ENCODE measurements around the gene FLVCR1.
A peak's percentile ranks its signal among the peaks of the same experiment; 100 is the strongest.

The FLVCR1 gene

GRCh38 chr1:212857992-212858460 is at the start of gene FLVCR1:
Gene FLVCR1 (plus strand): TSS chr1:212858275. CDS start chr1:212858453, 178 bp downstream.
- TF ChIP-seq, protein P1, sequence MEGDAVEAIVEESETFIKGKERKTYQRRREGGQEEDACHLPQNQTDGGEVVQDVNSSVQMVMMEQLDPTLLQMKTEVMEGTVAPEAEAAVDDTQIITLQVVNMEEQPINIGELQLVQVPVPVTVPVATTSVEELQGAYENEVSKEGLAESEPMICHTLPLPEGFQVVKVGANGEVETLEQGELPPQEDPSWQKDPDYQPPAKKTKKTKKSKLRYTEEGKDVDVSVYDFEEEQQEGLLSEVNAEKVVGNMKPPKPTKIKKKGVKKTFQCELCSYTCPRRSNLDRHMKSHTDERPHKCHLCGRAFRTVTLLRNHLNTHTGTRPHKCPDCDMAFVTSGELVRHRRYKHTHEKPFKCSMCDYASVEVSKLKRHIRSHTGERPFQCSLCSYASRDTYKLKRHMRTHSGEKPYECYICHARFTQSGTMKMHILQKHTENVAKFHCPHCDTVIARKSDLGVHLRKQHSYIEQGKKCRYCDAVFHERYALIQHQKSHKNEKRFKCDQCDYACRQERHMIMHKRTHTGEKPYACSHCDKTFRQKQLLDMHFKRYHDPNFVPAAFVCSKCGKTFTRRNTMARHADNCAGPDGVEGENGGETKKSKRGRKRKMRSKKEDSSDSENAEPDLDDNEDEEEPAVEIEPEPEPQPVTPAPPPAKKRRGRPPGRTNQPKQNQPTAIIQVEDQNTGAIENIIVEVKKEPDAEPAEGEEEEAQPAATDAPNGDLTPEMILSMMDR (IDR thresholded peaks at IDR 0.05; ENCODE audit: control insufficient read depth, extremely low read depth, insufficient read depth) = no peak
- DNase-seq (ENCODE audit: low read depth) = peak; percentile 81
- peak within 1 kb of the TSS; percentile 83 for H3K4me3 ChIP-seq (ENCODE audit: low read depth, low read length)

DNA sequence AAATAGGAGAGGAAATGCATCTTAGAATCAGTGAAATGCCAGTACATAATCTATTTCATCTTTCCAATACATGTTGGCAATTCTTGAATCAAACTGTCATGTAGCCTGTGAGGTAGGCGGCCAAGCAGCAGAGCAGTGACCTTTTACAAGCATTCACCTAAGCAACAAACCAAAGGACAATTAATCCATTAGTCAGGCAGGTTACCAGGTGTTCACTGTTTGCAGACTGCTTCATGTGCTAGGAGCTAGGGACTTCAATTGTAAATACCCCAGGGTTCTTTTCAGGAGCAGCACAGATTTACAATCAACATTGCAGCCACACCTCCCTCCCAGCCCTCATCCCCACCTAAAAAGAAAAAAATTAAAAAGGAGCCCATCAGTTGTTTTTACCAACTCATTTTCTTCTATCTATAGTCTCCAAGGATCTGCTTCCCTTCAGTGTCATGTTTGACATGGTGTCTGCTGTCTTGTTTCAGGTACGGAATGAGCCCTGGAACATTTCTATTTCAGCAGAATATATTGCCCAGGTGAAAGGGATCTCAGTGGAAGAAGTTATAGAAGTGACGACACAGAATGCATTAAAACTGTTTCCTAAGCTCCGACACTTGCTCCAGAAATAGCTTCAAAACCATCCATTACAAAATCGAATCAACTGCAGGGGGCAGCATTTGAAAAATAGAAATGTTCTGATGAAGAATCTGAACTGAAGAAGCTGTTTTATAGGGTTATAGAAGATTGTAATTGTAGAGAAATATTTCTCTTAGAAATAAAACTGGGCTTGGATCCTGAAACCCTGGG is 43.3 kb upstream of the FLVCR1 start:
- no peak overlapping the region for H3K4me3 ChIP-seq (ENCODE audit: low read depth, low read length)
- TF ChIP-seq, protein P1 (IDR thresholded peaks at IDR 0.05; ENCODE audit: control insufficient read depth, extremely low read depth, insufficient read depth) = peak; percentile 31; the same call in 1 of the 2 replicates
- no peak for DNase-seq (ENCODE audit: low read depth)

DNA sequence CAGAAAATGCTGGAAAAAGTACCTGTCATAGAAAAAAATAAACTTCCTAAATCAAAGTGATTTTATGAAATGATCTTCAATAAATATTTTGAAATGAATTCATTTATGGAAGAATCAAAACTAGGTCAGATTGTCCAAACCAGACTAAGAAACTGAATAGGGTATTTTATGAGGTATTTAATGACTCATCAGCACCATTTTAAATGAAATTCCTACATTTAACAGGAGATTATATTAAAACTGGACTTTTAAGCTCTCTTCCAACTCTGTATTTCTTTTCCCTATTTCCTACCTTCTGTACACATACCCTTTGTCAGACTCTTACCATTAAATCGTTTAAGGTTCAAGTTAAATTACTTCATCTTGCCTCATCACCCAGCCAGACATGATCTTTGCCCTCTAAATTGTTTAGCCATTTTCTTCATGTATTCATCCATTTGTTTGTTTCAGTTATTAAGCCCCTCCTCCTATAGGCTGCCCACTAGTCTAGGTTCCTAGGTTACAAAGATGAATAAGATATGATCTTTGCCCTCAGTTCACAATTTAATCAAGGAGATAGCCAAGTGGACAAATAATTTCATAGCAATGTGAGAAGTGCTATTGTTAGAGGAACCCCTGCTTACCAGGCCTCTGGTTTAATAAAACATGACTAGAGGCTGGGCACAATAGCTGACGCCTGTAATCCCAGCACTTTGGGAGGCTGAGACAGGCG is 41.4 kb upstream of the FLVCR1 start:
- TF ChIP-seq, protein P1 (IDR thresholded peaks at IDR 0.05; ENCODE audit: control insufficient read depth, extremely low read depth, insufficient read depth) = no peak
- no peak overlapping the region for H3K4me3 ChIP-seq (ENCODE audit: low read depth, low read length)
- DNase-seq (ENCODE audit: low read depth) = no peak

GRCh38 chr1:212819726-212820125 is 38.3 kb upstream of the FLVCR1 start:
- no peak for DNase-seq (ENCODE audit: low read depth)
- H3K4me3 ChIP-seq (ENCODE audit: low read depth, low read length) = no peak overlapping the region
- TF ChIP-seq, protein P1 (IDR thresholded peaks at IDR 0.05; ENCODE audit: control insufficient read depth, extremely low read depth, insufficient read depth) = no peak

GRCh38 chr1:212820969-212821368 is 37.1 kb upstream of the FLVCR1 start:
- DNase-seq (ENCODE audit: low read depth) = no peak
- no peak overlapping the region for H3K4me3 ChIP-seq (ENCODE audit: low read depth, low read length)
- TF ChIP-seq, protein P1 (IDR thresholded peaks at IDR 0.05; ENCODE audit: control insufficient read depth, extremely low read depth, insufficient read depth) = no peak

DNA sequence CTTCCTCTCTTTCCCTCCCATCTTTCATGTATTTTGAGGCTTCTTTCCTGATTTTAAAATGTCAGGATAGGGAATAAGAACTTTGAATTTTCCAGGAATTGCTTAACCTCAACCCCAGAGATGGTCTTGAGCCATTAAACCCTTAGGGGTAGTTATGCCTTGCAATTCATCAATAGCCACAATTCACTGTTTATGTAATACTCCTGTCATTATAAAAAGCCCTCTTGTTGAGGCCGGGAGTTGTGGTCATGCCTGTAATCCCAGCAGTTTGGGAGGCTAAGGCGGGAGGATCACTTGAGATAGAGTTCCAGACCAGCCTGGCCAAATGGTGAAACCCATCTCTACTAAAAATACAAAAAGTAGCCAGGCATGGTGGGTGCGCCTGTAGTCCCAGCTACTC is 35.1 kb upstream of the FLVCR1 start:
- no peak overlapping the region for H3K4me3 ChIP-seq (ENCODE audit: low read depth, low read length)
- TF ChIP-seq, protein P1 (IDR thresholded peaks at IDR 0.05; ENCODE audit: control insufficient read depth, extremely low read depth, insufficient read depth) = no peak

More for the DNA sequence above, 35.1 kb upstream of the FLVCR1 start:
- no peak for DNase-seq (ENCODE audit: low read depth)

Data from LNCaP clone FGC (cell line).